Activated naive CD4-positive, alpha-beta T cell treated with Interleukin-2 at 50 U/mL for 16 hours (primary cell): ENCODE measurements around the gene MAP2K2.

Experiments
- DNase-seq: peaks from one replicate; pipeline ENCODE4 v3.0.0-alpha.2; 2020

Gene MAP2K2

DNA sequence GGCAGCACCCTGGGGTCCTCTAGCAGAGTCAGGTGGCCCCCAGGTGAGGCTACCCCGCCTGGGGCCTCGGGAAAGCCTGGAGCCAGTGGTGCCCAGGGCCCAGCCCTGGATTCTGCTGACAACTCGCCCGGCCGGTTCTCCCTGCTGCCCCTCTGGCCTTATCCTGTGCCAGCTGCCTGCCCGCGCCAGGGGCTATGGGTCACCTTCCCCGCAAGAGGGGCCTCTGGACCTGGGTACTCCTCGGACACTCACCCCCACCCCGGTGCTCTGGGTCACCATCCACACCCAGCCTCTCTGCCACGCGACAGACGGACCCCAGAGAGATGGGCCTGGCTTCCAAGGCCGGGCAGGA is 81.2 kb downstream of the MAP2K2 start:
- no peak for DNase-seq

DNA sequence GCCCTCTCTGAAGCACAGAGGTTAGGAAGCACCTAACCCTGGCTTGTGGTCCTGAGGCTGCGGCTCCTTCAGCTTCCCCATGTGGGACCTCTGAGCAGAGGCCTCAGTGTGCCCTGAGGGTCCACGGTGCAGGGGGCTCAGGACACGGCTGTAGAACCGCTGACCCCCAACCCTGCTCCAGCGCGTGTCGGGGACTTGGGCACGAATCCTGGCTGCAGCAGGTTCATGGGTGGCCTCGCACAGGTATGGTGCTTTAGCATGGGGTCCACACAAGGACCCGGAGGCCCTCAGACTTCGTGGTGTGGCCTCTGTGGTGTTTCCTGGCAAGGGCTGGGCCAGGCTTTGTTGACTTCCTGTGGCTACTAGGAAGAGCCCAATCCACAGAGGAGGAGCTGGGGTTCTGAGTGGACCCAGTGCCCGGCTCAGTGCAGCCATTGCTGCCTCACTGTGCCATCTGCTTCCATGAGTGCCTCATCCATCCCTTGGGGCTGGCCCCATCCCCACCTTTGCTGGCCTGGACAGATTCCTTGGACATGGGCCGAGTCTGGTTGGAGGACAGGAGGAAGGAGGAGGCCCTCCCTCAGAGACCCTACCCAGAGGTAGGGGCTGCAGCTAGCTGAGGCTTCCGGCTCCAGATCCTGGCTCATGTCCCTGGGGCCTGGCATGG is 81.7 kb downstream of the MAP2K2 start:
- DNase-seq: no peak
